ENCODE data around the gene WHRN.

The WHRN gene

DNA sequence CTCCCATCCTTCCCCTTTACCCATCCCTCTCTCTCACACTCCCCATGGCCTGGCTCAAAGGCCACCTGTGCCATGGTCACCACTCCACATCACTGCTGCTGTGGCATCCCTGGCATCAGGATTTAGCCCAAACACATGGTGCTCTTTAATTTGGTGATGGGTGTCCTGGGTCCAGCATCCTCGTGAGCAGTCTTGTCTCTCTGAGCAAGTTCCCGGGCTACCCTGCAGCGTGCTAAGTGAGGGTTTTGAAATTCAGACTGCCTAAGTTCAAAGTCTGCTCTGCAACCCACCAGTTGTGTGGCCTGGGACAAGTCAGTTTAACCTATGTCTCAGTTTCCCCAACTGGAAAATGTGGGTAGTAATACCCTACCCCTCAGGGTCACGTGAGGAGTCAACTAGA, 39.9 kb downstream of the WHRN start:
- Mint-ChIP-seq H3K9me3 (no peaks in the 10 kb centered on the region), H3K27ac (no peak overlapping the region), H3K4me3 (no peak overlapping the region), H3K4me1 (ENCODE audit: low read depth) (peaks cover 4% of the 10 kb centered on the region), H3K27me3 (ENCODE audit: low read depth) (no peaks in the 10 kb centered on the region), H3K36me3 (ENCODE audit: low read depth) (no peaks in the 10 kb centered on the region)

DNA sequence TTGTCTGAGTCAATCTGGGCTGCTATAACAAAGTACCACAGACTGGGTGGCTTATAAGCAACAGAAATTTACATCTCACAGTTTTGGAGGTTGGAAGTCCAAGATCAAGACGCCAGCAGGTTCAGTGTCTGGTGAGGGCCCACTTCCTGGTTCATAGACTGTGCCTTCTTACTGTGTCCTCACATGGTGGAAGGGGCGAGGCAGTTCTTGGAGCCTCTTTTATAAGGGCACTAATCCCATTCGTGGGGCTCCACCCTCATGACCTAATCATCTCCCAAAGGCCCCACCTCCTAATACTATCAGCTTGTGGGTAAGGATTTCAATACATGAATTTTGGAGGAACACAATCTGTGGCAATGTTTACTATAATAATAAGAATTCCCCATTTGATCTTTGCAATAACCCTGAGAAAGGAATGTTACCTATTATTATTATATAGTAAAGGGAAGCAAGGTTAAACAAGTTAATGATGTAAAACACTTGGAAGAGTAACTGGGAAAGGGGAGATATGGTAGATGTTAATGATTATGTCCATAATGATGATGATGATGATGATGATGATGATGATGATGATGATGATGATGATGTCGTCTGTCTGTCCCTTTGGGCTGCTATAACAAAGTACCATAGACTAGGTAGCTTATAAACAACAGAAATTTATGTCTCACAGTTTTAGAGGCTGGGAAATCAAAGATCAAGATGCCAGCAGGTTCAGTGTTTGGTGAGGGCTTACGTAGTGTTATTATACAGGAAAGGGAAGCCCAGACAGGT, 40.8 kb downstream of the WHRN start:
- no peak overlapping the region for H3K4me3 Mint-ChIP-seq
- H3K9me3 Mint-ChIP-seq, result no peaks in the 10 kb centered on the region
- H3K4me1 Mint-ChIP-seq (ENCODE audit: low read depth), result peaks cover 4% of the 10 kb centered on the region
- no peak overlapping the region for H3K27ac Mint-ChIP-seq
- no peaks in the 10 kb centered on the region for H3K36me3 Mint-ChIP-seq (ENCODE audit: low read depth)
- no peaks in the 10 kb centered on the region for H3K27me3 Mint-ChIP-seq (ENCODE audit: low read depth)

DNA sequence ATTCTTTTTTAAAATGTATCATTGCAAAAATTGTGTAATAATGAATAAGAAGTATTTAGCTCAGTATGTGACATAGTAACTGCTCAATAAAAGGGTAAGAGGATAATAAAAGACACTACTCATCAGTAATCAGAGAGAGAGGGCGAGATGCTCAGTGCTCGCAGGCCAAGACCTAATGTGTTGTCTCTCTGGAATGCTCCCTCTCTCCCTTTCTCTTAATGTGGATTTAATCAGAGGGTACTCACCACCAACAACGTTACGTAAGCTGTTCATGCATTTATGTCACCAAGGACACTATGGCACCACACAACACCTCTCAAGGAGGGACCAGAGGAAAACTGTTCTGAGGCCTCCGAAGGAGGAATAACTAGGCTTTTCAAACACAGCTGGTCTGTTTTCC, 42.5 kb downstream of the WHRN start:
- H3K27me3 Mint-ChIP-seq (ENCODE audit: low read depth), result no peaks in the 10 kb centered on the region
- H3K36me3 Mint-ChIP-seq (ENCODE audit: low read depth), result no peaks in the 10 kb centered on the region
- H3K4me1 Mint-ChIP-seq (ENCODE audit: low read depth), result peaks cover 4% of the 10 kb centered on the region
- H3K9me3 Mint-ChIP-seq, result no peaks in the 10 kb centered on the region
- H3K27ac Mint-ChIP-seq, result no peak overlapping the region
- no peak overlapping the region for H3K4me3 Mint-ChIP-seq

DNA sequence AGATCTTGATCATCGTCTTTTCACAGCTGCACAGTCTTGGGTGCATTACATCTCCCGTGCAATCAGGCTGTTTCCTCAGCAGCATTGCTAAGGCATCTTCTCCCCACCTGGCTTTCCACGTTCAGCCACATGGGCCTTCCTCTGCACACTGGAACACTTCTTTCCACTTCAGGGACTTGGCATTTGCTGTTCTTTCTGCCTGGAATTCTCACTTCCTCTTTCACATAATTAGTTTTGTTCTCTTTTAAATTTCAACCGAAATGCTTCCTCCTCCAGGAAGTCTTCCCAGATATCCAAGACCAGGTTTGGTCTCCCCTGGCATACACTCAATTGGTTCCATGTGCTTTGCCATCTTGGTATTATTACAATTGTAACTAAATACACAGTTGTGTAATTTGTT, 43.8 kb downstream of the WHRN start:
- Mint-ChIP-seq H3K27me3 (ENCODE audit: low read depth) (no peaks in the 10 kb centered on the region), H3K36me3 (ENCODE audit: low read depth) (no peaks in the 10 kb centered on the region), H3K4me1 (ENCODE audit: low read depth) (peaks cover 4% of the 10 kb centered on the region), H3K9me3 (no peaks in the 10 kb centered on the region), H3K4me3 (no peak overlapping the region), H3K27ac (no peak overlapping the region)

DNA sequence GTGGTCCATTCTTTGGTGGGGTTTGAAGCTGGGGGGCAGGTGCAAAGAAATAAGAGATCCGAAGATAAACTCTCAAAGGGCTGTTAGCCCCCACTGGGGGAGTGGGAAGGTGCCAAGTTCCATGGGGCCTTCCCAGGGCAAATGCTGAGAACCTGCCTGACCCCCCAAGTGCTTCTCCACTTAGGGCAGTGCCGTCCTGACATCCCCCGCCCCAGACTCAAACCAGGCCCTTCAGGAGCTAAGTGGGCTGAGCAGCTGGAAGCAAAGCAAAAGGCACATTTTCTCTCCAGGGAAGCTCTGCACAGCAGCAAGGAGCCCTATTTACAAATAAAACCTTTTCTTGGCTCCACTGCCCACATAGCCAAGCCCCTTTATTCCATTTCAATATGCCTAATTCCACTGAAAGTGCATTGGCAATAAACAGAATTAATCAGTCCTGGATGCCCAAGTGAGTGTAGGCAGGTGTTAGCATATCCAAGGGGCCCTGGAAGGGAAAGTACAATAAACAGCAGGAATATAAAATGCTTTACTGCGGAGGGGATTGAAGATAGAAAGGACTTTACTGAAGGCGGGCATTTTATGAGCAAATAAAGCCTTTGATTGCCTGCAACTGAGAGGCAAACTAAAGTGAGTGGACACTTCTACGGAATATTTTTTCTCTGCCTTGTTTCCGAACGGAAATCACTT, 44.6 kb downstream of the WHRN start:
- H3K36me3 Mint-ChIP-seq (ENCODE audit: low read depth), result no peaks in the 10 kb centered on the region

DNA sequence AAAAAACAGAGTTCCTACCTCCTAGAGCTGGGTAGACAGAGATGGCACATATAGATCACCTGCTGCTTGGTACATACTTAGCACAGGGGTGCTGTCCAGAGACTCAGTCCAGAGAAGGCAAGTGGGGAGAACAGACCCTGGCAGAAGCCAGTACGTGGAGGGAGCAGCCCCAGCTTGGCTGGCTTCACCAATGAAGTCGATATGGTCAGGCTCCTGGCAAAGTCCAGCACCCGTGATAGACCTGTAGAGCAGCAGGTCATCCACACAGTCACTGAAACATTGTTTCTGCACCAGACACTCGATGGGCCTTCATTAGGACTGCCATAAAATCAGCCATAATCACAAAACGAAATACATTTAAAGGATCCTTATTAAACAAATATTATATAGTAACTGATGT, 45.8 kb downstream of the WHRN start:
- Mint-ChIP-seq H3K27me3 (ENCODE audit: low read depth) (peaks cover 11% of the 10 kb centered on the region), H3K4me3 (no peak overlapping the region), H3K27ac (no peak overlapping the region), H3K4me1 (ENCODE audit: low read depth) (no peaks in the 10 kb centered on the region), H3K36me3 (ENCODE audit: low read depth) (no peaks in the 10 kb centered on the region), H3K9me3 (no peaks in the 10 kb centered on the region)

More for the DNA sequence above, 44.6 kb downstream of the WHRN start:
- Mint-ChIP-seq H3K4me3 (no peak overlapping the region), H3K27ac (no peak overlapping the region), H3K4me1 (ENCODE audit: low read depth) (peaks cover 4% of the 10 kb centered on the region), H3K9me3 (no peaks in the 10 kb centered on the region), H3K27me3 (ENCODE audit: low read depth) (peaks cover 7% of the 10 kb centered on the region)

DNA sequence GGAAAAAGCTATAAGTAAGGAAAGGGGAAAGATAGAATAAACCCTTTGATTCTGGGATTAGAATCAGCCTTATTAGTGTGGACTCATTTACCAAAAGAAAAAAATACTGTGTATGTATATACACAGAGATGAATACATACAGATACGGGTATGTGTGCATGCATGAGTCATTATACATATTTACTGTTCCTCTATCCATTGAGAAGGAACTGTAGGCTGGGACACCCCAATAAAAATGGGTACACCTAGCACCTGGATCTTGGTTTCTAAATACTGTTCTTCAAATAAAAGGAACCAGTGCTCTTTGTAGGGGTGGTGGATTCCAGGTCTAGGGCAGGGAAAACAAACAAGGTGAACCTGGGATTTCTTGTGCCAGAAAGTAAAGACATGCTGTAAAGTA, 48.3 kb downstream of the WHRN start:
- Mint-ChIP-seq H3K4me1 (ENCODE audit: low read depth) (peaks cover 11% of the 10 kb centered on the region), H3K27me3 (ENCODE audit: low read depth) (peaks cover 19% of the 10 kb centered on the region), H3K36me3 (ENCODE audit: low read depth) (peaks cover 3% of the 10 kb centered on the region), H3K27ac (no peak overlapping the region), H3K4me3 (no peak overlapping the region), H3K9me3 (peaks cover 4% of the 10 kb centered on the region)

DNA sequence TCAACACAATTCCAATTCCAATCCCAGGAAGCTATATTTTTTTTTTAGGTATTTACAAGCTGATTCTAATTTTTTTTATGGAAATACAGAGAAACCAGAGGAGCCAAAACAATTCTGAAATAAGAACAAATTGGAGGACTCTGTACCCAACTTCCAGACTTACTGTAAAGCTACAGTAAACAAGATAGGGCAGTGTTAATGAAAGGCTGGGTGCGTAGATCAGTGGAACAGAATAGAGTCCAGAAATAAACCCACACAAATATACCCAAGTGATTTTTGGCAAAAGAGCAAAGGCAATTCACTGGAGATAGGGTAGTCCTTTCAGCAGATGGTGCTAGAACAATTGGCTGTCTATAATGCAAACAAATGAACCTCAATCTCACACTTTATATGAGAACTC, 50.6 kb downstream of the WHRN start:
- Mint-ChIP-seq H3K9me3 (peaks cover 4% of the 10 kb centered on the region), H3K36me3 (ENCODE audit: low read depth) (peaks cover 3% of the 10 kb centered on the region), H3K27me3 (ENCODE audit: low read depth) (peaks cover 19% of the 10 kb centered on the region), H3K4me1 (ENCODE audit: low read depth) (peaks cover 11% of the 10 kb centered on the region), H3K27ac (no peak overlapping the region), H3K4me3 (no peak overlapping the region)

DNA sequence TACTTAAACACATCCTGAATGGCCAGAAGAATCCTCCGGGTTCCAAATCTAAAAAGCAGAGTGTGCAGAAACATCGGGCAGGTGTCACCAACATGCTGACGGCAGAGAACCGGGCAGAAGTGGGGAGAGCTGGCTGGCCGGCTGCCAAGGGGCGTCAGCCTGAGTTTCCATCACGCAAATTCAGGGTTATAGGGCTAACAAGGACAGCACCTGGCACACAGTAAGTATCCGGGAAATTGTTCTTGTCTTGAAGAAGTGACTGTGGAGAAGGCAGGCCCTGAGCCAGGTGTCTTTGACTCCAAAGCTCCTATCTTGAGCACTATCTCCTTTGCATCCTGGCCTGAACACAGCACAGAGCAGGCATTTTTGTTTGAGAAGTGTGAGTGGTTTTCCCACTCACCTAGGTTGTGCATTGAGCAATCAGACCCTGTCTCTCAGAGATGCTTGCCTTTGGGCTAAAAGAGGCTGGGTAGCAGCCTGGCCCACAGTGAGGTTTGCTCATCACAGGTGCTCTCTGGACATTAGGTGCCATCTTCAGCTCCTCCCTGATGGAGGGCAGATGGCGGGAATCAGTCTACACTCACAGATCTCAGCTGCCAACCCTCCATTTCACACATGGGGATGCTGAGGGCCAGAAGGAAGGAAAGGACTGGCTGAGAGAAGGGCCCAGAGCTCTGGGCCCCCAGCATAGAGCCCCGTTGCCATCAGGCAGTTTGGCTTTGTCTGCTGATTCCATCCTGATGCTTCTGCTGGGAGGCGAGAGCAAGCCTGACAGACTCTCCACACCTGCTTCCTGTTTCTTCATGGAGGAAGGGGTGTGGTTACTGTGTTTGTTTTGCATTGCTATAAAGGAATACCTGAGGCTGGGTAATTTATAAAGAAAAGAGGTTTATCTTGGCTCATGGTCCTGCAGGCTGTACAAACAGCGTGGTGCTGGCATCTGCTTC, 52.8 kb downstream of the WHRN start:
- peaks cover 13% of the 10 kb centered on the region for H3K4me1 Mint-ChIP-seq (ENCODE audit: low read depth)
- peaks cover 4% of the 10 kb centered on the region for H3K9me3 Mint-ChIP-seq
- H3K4me3 Mint-ChIP-seq, result no peak overlapping the region
- H3K27me3 Mint-ChIP-seq (ENCODE audit: low read depth), result peaks cover 19% of the 10 kb centered on the region
- H3K36me3 Mint-ChIP-seq (ENCODE audit: low read depth), result peaks cover 3% of the 10 kb centered on the region
- H3K27ac Mint-ChIP-seq, result peak overlapping the region; percentile 49

DNA sequence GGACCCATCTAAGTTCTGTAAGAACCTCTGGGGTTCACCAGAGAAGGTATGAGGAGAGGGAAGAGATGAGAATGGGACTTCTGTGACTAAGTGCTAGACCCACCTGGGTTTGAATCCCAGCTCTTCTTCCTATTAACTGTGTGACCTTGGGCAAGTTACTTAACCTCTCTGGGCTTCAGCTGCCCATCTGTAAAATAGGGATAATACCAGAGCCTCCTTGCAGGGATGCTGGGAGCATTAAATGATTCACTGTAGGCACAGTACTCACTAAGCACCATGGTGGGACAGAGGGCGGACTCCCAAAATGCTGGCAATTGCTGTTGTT, 53.6 kb downstream of the WHRN start:
- peaks cover 4% of the 10 kb centered on the region for H3K9me3 Mint-ChIP-seq
- no peak overlapping the region for H3K27ac Mint-ChIP-seq
- H3K4me1 Mint-ChIP-seq (ENCODE audit: low read depth), result peaks cover 14% of the 10 kb centered on the region
- peaks cover 3% of the 10 kb centered on the region for H3K36me3 Mint-ChIP-seq (ENCODE audit: low read depth)
- H3K4me3 Mint-ChIP-seq, result no peak overlapping the region
- peaks cover 19% of the 10 kb centered on the region for H3K27me3 Mint-ChIP-seq (ENCODE audit: low read depth)

DNA sequence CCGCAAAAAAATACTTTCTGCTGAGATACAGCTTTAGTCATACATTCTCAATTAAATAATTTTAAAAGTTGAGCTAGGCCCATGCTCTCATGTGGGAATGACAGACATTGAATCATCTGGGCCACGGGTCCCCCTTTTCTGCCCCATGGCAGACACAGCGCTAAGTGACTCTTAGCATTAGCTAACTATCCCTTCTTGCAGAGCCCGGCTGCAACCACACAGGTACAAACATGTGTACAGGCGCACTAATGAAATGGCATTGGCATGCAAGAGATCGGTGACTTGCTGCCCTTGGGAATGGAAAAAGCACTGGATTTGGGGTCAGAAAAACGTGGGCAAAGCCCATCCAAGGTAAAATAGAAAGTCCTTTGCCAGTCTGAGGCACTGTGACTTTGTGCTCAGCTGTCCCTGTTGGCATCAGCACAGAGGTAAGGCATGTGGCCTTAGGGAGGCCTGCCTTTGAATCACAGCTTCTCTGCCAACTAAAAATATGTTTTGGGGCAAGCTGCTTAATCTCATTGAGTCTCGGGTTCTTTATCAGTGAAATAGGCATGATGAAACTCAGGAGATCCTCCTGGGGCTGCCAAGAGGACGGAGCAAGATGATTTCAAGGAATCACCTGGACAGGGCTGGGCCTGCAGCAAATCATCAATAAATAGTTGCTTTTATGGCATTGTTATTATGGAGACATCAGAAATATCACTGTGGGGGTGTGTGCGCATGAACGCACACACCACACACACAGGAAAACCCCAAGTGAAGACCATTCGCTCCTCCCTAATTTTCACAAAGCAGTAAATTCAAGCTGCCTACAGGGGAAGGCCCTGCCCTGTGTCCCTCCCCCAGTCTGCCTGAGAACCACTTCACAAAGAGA, 54.2 kb downstream of the WHRN start:
- H3K27me3 Mint-ChIP-seq (ENCODE audit: low read depth), result peaks cover 16% of the 10 kb centered on the region
- H3K36me3 Mint-ChIP-seq (ENCODE audit: low read depth), result peaks cover 3% of the 10 kb centered on the region
- H3K27ac Mint-ChIP-seq, result peak overlapping the region; percentile 45
- H3K4me3 Mint-ChIP-seq, result no peak overlapping the region
- H3K9me3 Mint-ChIP-seq, result peaks cover 4% of the 10 kb centered on the region
- H3K4me1 Mint-ChIP-seq (ENCODE audit: low read depth), result peaks cover 14% of the 10 kb centered on the region

DNA sequence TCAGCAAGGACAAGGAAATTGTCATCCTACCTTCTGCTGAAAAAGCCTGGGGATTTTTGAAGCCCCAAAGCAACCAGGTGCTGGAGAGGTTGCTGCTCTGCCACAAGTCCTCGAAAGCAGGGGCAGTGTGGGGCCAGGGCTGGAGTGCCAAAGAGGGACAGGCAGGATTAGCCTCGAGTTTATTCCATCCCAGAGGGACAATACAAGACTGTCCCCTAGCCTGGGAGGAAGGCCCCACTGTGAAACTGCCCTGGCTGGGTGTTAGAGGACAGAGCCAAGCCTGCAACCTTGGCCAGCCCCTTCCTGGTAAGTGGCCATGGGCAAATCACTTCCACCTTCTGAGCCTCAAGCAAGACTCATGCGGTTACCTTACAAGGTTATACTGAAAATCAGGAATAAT, 55.1 kb downstream of the WHRN start:
- Mint-ChIP-seq H3K4me3 (no peak overlapping the region), H3K36me3 (ENCODE audit: low read depth) (peaks cover 3% of the 10 kb centered on the region), H3K27me3 (ENCODE audit: low read depth) (peaks cover 18% of the 10 kb centered on the region), H3K27ac (no peak overlapping the region), H3K4me1 (ENCODE audit: low read depth) (peaks cover 14% of the 10 kb centered on the region), H3K9me3 (peaks cover 4% of the 10 kb centered on the region)

DNA sequence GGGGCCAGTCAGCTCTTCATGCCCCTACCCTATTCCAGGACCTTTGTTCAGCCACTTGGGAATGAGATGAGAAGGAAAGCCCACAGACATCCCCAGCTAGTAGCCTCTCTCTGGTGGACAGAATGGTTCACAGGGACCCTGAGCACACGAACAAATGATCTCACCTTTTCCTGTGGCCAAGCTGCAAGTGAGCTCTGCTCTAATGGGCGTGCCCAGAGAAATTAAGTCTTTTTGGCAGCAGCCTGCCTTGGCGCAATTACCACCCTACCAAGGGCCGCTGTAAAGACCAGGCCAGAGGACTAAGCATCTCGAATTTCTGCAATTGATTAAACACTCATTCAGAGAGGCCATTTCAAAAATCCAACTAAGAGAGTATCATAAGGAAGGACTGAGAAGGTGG, 56.0 kb downstream of the WHRN start:
- H3K4me1 Mint-ChIP-seq (ENCODE audit: low read depth), result peaks cover 14% of the 10 kb centered on the region
- peaks cover 3% of the 10 kb centered on the region for H3K9me3 Mint-ChIP-seq
- peaks cover 13% of the 10 kb centered on the region for H3K27me3 Mint-ChIP-seq (ENCODE audit: low read depth)
- H3K36me3 Mint-ChIP-seq (ENCODE audit: low read depth), result peaks cover 3% of the 10 kb centered on the region
- H3K27ac Mint-ChIP-seq, result no peak overlapping the region
- H3K4me3 Mint-ChIP-seq, result no peak overlapping the region

DNA sequence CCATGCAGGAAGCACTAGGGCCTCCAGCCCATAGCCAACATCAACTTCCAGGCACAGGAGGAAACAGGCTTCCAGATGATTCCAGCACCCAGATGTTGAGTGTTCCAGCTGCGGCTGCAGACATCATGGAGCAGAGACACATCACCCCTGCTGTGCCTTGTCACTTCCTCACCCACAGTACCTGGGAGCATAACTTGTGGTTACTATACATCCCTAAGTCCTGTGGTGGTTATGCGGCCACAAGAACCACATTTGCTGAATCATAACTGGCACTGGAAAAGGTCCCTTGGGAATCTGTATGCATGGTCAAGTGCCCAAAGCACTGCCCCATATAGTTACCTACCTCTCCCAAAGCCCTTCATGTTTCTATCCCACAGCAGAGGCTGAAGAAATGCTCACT, 56.6 kb downstream of the WHRN start:
- peaks cover 14% of the 10 kb centered on the region for H3K4me1 Mint-ChIP-seq (ENCODE audit: low read depth)
- H3K27ac Mint-ChIP-seq, result no peak overlapping the region
- H3K36me3 Mint-ChIP-seq (ENCODE audit: low read depth), result peaks cover 3% of the 10 kb centered on the region
- H3K9me3 Mint-ChIP-seq, result no peaks in the 10 kb centered on the region
- no peak overlapping the region for H3K4me3 Mint-ChIP-seq
- peaks cover 9% of the 10 kb centered on the region for H3K27me3 Mint-ChIP-seq (ENCODE audit: low read depth)

All from T-helper 1 cell treated with Interleukin-12 subunit alpha and Interleukin-12 subunit beta and Interleukin-4 antibody, amounts not matched to agents 30 μg/mL and 1 μg/mL, for 36 hours (primary cell).